GM12872 (cell line): ENCODE results near the gene TCTN2.

Experiments
- CTCF ChIP-seq: IDR thresholded peaks from 3 replicates; pipeline ENCODE4 v1.5.1; 2011; ENCODE audit warnings: low read depth, mild to moderate bottlenecking, low read length, moderate library complexity; ENCODE audit not compliant: insufficient read depth

The TCTN2 gene

DNA sequence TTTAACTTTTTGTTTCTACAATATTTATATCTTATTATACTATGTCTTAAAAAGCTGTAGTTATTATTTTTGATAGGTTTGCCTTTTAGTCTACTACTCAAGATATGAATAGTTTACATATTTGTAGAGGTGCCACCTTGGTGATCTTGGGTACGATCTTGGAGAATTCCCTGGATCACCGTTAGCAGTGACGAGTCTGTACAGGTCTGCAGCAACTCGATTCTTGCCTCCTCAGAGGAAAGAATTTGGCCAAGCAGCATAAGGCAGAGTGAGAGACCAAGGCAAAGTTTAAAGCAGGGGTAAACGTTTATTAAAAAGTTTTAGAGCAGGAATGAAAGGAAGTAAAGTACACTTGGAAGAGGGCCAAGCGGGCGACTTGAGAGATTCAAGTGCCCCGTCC, 3.1 kb upstream of the TCTN2 start:
- TF ChIP-seq CTCF: no peak

- no peak for TF ChIP-seq CTCF
Observed at GRCh38 chr12:123671876-123672275, 963 bp downstream of the TCTN2 start.

DNA sequence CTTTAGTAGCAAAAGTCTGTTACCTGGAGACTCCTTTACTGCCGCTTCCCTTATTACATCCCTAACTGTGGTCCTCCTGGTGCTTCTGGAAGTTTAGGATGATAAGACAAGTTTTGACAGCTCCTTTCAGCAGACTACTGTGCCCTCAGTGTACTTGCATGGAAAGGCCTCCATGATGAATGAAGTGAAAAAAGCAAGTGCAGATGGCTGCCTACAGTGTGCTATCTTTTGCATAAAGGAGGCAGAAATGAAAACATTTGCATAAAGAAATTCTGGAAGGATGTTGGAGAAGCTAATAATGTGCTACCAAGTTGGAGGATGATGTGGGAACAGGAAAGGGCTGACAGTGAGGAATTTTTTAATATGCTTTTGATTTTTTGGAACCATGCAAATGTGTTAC, 4.5 kb downstream of the TCTN2 start:
- no peak for TF ChIP-seq CTCF

GRCh38 chr12:123676616-123677320, 5.9 kb downstream of the TCTN2 start:
- no peak for TF ChIP-seq CTCF

DNA sequence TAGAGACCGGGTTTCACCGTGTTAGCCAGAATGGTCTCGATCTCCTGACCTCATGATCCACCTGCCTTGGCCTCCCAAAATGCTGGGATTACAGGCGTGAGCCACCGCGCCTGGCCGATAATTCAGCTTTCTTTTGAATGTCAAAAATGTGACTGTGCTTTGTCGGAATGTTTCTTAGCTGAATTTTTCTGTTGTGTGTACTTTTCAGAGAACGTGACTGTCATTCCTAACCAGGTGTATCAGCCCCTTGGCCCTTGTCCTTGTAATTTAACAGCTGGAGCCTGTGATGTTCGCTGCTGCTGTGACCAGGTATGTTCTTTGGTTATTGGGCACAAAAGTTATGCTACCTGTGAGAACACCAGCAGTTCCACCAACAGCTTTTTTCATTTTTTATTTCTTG, 8.1 kb downstream of the TCTN2 start:
- no peak for TF ChIP-seq CTCF

GRCh38 chr12:123681605-123682004, 10.7 kb downstream of the TCTN2 start:
- TF ChIP-seq CTCF: no peak

DNA sequence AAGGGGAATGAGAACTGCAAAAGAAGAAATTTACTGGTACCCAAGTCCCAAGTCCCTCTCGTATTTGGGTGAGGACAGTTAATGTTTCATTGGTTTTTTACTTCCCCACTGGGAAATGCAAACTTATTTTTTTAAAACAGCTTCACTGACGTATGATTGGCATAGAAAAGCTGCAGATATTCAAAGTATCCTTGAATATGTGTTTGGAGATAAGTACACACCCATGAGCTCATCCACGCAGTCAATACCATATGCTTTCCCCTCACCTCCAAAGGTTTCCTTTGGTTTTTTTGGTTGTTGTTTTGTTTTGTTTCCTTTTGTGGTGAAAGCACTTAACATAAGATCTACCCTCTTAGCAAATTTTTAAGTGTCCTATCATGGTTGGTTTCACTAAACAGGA, 13.1 kb downstream of the TCTN2 start:
- TF ChIP-seq CTCF: no peak
